Skeletal muscle cell (primary cell): ENCODE results near the gene FAM107B.
"Not testable (repeated sequence)": the region's sequence is repeated elsewhere in the genome, so short reads cannot be mapped to it uniquely, and the experiment has no call there.

Source experiments
- DNase-seq: peaks from one replicate; pipeline ENCODE4 v3.0.0-alpha.2; 2010; ENCODE audit warnings: low read depth
- H3K4me3 ChIP-seq: 2 replicates; pipeline ENCODE4 v1.5.1; 2011; ENCODE audit warnings: low read depth, mild to moderate bottlenecking, control low read depth, low read length, moderate library complexity

Gene FAM107B

GRCh38 chr10:14593806-14594205 lies 180.9 kb downstream of the FAM107B start:
- DNase-seq: no peak
- H3K4me3 ChIP-seq: no peak overlapping the region

GRCh38 chr10:14592566-14592965 lies 182.1 kb downstream of the FAM107B start:
- no peak overlapping the region for H3K4me3 ChIP-seq
- no peak for DNase-seq

- no peak for DNase-seq
- no peak overlapping the region for H3K4me3 ChIP-seq
Measured at GRCh38 chr10:14592026-14592425, 182.7 kb downstream of the FAM107B start.

GRCh38 chr10:14588938-14589294 lies 185.8 kb downstream of the FAM107B start:
- not testable (repeated sequence) for DNase-seq, H3K4me3 ChIP-seq

- no peak overlapping the region for H3K4me3 ChIP-seq
- peak; percentile 71 for DNase-seq
Measured at GRCh38 chr10:14588084-14588937, 186.4 kb downstream of the FAM107B start.

GRCh38 chr10:14587540-14588083 lies 187.1 kb downstream of the FAM107B start:
- no peak for DNase-seq
- H3K4me3 ChIP-seq: no peak overlapping the region

- H3K4me3 ChIP-seq: no peak overlapping the region
- no peak for DNase-seq
Measured at GRCh38 chr10:14586901-14587300, 187.8 kb downstream of the FAM107B start.

- H3K4me3 ChIP-seq: no peak overlapping the region
- no peak for DNase-seq
Measured at GRCh38 chr10:14585287-14586193, 189.2 kb downstream of the FAM107B start.

- no peak for DNase-seq
- no peak overlapping the region for H3K4me3 ChIP-seq
Measured at GRCh38 chr10:14584661-14585060, 190.0 kb downstream of the FAM107B start.

GRCh38 chr10:14583967-14584366 lies 190.7 kb downstream of the FAM107B start:
- no peak for DNase-seq
- H3K4me3 ChIP-seq: no peak overlapping the region

GRCh38 chr10:14583252-14583651 lies 191.4 kb downstream of the FAM107B start:
- DNase-seq: no peak

GRCh38 chr10:14581553-14582321 lies 193.0 kb downstream of the FAM107B start:
- no peak overlapping the region for H3K4me3 ChIP-seq
- no peak for DNase-seq

More at GRCh38 chr10:14583252-14583651, 191.4 kb downstream of the FAM107B start:
- no peak overlapping the region for H3K4me3 ChIP-seq

- no peak overlapping the region for H3K4me3 ChIP-seq
- no peak for DNase-seq
Measured at GRCh38 chr10:14580671-14581332, 193.9 kb downstream of the FAM107B start.

GRCh38 chr10:14579405-14579804 lies 195.3 kb downstream of the FAM107B start:
- no peak for DNase-seq
- no peak overlapping the region for H3K4me3 ChIP-seq

- no peak for DNase-seq
- no peak overlapping the region for H3K4me3 ChIP-seq
Measured at GRCh38 chr10:14578060-14578952, 196.4 kb downstream of the FAM107B start.

GRCh38 chr10:14574885-14575284 lies 199.8 kb downstream of the FAM107B start:
- no peak overlapping the region for H3K4me3 ChIP-seq
- DNase-seq: no peak

- no peak for DNase-seq
- H3K4me3 ChIP-seq: no peak overlapping the region
Measured at GRCh38 chr10:14574291-14574690, 200.4 kb downstream of the FAM107B start.

GRCh38 chr10:14573666-14574261 lies 200.9 kb downstream of the FAM107B start:
- H3K4me3 ChIP-seq: no peak overlapping the region
- no peak for DNase-seq
